ENCODE data around the gene PRDM2.

The PRDM2 gene

GRCh38 chr1:13775459-13775858, 75.5 kb downstream of the PRDM2 start:
- TF ChIP-seq CTCF (IDR thresholded peaks at IDR 0.05; ENCODE audit: low read depth, low read length): no peak
- DNase-seq (ENCODE audit: extremely low read depth, low read depth): no peak

GRCh38 chr1:13775916-13776315, 75.9 kb downstream of the PRDM2 start:
- no peak for TF ChIP-seq CTCF (IDR thresholded peaks at IDR 0.05; ENCODE audit: low read depth, low read length)
- no peak for DNase-seq (ENCODE audit: extremely low read depth, low read depth)

GRCh38 chr1:13778431-13778830, 78.4 kb downstream of the PRDM2 start:
- no peak for DNase-seq (ENCODE audit: extremely low read depth, low read depth)
- TF ChIP-seq CTCF (IDR thresholded peaks at IDR 0.05; ENCODE audit: low read depth, low read length): no peak

GRCh38 chr1:13779930-13780329, 79.9 kb downstream of the PRDM2 start:
- TF ChIP-seq CTCF (IDR thresholded peaks at IDR 0.05; ENCODE audit: low read depth, low read length): no peak
- no peak for DNase-seq (ENCODE audit: extremely low read depth, low read depth)

GRCh38 chr1:13780780-13781179, 80.8 kb downstream of the PRDM2 start:
- DNase-seq (ENCODE audit: extremely low read depth, low read depth): no peak
- TF ChIP-seq CTCF (IDR thresholded peaks at IDR 0.05; ENCODE audit: low read depth, low read length): no peak

GRCh38 chr1:13781228-13781627, 81.2 kb downstream of the PRDM2 start:
- no peak for TF ChIP-seq CTCF (IDR thresholded peaks at IDR 0.05; ENCODE audit: low read depth, low read length)
- DNase-seq (ENCODE audit: extremely low read depth, low read depth): no peak

- TF ChIP-seq CTCF (IDR thresholded peaks at IDR 0.05; ENCODE audit: low read depth, low read length): no peak
These were observed 82.1 kb downstream of the PRDM2 start for GRCh38 chr1:13781907-13782633.

More at GRCh38 chr1:13781907-13782633, 82.1 kb downstream of the PRDM2 start:
- DNase-seq (ENCODE audit: extremely low read depth, low read depth): peak; percentile 45
